Measurements from ENCODE around the gene GBX2. TPM values are rescaled to one million over a fixed set of nuclear protein-coding genes. Genes with fewer than 3 reads are reported as not detected.

GBX2 gene
- total RNA-seq, 1 experiment from 2014 or later, result 0.31 TPM

DNA sequence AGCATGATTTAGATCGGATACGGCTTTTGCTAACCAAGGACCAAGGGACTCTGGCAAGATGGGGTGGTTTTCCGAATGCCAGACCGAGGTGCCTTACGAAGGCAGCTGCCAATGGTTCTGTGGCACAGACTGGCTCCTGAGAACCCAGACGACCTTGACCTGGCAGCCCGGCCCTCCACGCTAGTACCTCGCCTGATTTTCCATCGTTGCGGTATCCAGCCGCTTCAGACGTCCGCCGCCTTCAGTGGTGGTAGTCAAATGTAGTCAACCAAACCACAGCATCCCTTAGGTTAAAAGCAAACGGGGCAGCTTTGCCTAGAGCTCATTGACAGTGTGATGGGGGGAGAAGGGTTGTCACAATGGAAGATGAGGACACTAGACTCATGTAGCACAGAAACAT lies 42.6 kb downstream of the GBX2 start:
- Histone ChIP-seq H3K4me2 (ENCODE audit: insufficient read depth, insufficient read length, low read length) (no peak overlapping the region), H2BK15ac (ENCODE audit: low read depth, low read length) (no peak overlapping the region), H2BK12ac (ENCODE audit: insufficient read length, low read depth, low read length) (no peak overlapping the region), H2AK5ac (ENCODE audit: insufficient read length, low read length) (no peak overlapping the region), H3K23ac (ENCODE audit: insufficient read length, low read depth, low read length) (no peak overlapping the region), H3K9ac (ENCODE audit: extremely low read depth, insufficient read length, low read length) (no peak overlapping the region), H3K9me3 (ENCODE audit: control insufficient read depth, low read depth, low read length) (no peaks in the 10 kb centered on the region), H3K79me2 (ENCODE audit: insufficient read depth, low read length) (no peaks in the 10 kb centered on the region), H3T11ph (ENCODE audit: low read length) (no peak overlapping the region), H3K4ac (ENCODE audit: low read depth, low read length) (no peak overlapping the region), H2BK20ac (ENCODE audit: low read depth, low read length, poor library complexity, severe bottlenecking) (no peak overlapping the region), H3K4me1 (ENCODE audit: insufficient read depth, low read length) (peaks cover 3% of the 10 kb centered on the region; the same call in 1 of the 2 replicates), H2AFZ (ENCODE audit: low read length) (no peak overlapping the region), H4K8ac (replicated peaks; ENCODE audit: insufficient read length, low read depth, low read length) (no peak overlapping the region), H3K27me3 (ENCODE audit: insufficient read depth, low read length) (no peaks in the 10 kb centered on the region), H4K5ac (ENCODE audit: insufficient read length, low read depth, low read length) (no peak overlapping the region), H3K79me1 (ENCODE audit: insufficient read depth, low read depth, low read length, poor library complexity, severe bottlenecking) (no peaks in the 10 kb centered on the region), H3K27ac (ENCODE audit: insufficient read length, low read depth, low read length) (no peak overlapping the region), H3K23me2 (ENCODE audit: insufficient read length, low read depth, low read length, poor library complexity, severe bottlenecking) (no peaks in the 10 kb centered on the region), H3K56ac (ENCODE audit: insufficient read length, low read depth, low read length) (no peak overlapping the region), H2BK5ac (ENCODE audit: insufficient read length, low read length) (no peak overlapping the region), H4K20me1 (ENCODE audit: control insufficient read depth, insufficient read depth, insufficient read length) (no peaks in the 10 kb centered on the region), H3K18ac (ENCODE audit: insufficient read length, low read depth, low read length) (no peak overlapping the region), H2BK120ac (ENCODE audit: low read depth, low read length, poor library complexity, severe bottlenecking) (no peak overlapping the region), H3K14ac (ENCODE audit: insufficient read depth, low read length) (no peak overlapping the region), H4K91ac (ENCODE audit: insufficient read length, low read depth, low read length) (no peak overlapping the region)
- Mint-ChIP-seq H3K4me3 (no peak overlapping the region), H3K27ac (no peak overlapping the region), H3K36me3 (ENCODE audit: insufficient read depth in 1 of 3, low read depth in 3 of 3) (peaks cover 5 to 10% (median 9%) of the 10 kb centered on the region in 3 experiments), H3K9me3 (no peaks in the 10 kb centered on the region), H3K27me3 (ENCODE audit: low read depth) (peaks cover 3% of the 10 kb centered on the region), H3K4me1 (peaks cover 9 to 12% of the 10 kb centered on the region in 2 experiments)
- no peak for DNase-seq
- TF ChIP-seq CTCF (conservative IDR thresholded peaks at IDR 0.05), result no peak
- no CpG with 5 or more reads among the region's 16 CpGs for WGBS (ENCODE audit: extremely low coverage, insufficient read length, low lambda C conversion rate)
